ENCODE measurements around the gene MLH3. TPM values are rescaled to one million over a fixed set of nuclear protein-coding genes. Genes with fewer than 3 reads are reported as not detected.

MLH3 gene
- total and polyA plus RNA-seq, 10 of the 15 experiments (the other 5 are each of a cell fraction or from before 2014, with no cell fraction given): 12.6 to 31.2 (median 19.6) TPM

GRCh38 chr14:74973905-74974363, 77.3 kb downstream of the MLH3 start (continued):
- TF ChIP-seq, protein P1, sequence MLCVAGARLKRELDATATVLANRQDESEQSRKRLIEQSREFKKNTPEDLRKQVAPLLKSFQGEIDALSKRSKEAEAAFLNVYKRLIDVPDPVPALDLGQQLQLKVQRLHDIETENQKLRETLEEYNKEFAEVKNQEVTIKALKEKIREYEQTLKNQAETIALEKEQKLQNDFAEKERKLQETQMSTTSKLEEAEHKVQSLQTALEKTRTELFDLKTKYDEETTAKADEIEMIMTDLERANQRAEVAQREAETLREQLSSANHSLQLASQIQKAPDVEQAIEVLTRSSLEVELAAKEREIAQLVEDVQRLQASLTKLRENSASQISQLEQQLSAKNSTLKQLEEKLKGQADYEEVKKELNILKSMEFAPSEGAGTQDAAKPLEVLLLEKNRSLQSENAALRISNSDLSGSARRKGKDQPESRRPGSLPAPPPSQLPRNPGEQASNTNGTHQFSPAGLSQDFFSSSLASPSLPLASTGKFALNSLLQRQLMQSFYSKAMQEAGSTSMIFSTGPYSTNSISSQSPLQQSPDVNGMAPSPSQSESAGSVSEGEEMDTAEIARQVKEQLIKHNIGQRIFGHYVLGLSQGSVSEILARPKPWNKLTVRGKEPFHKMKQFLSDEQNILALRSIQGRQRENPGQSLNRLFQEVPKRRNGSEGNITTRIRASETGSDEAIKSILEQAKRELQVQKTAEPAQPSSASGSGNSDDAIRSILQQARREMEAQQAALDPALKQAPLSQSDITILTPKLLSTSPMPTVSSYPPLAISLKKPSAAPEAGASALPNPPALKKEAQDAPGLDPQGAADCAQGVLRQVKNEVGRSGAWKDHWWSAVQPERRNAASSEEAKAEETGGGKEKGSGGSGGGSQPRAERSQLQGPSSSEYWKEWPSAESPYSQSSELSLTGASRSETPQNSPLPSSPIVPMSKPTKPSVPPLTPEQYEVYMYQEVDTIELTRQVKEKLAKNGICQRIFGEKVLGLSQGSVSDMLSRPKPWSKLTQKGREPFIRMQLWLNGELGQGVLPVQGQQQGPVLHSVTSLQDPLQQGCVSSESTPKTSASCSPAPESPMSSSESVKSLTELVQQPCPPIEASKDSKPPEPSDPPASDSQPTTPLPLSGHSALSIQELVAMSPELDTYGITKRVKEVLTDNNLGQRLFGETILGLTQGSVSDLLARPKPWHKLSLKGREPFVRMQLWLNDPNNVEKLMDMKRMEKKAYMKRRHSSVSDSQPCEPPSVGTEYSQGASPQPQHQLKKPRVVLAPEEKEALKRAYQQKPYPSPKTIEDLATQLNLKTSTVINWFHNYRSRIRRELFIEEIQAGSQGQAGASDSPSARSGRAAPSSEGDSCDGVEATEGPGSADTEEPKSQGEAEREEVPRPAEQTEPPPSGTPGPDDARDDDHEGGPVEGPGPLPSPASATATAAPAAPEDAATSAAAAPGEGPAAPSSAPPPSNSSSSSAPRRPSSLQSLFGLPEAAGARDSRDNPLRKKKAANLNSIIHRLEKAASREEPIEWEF (IDR thresholded peaks at IDR 0.05; ENCODE audit: insufficient replicate concordance, low read depth, low read length): no peak
- TF ChIP-seq MEF2A (IDR thresholded peaks at IDR 0.05; ENCODE audit: insufficient read depth, low read depth, low read length) (no peak), SMAD5 (IDR thresholded peaks at IDR 0.05; ENCODE audit: low read depth) (no peak), CHD1 (IDR thresholded peaks at IDR 0.05; ENCODE audit: low read depth, low read length) (no peak), GATAD2B (conservative IDR thresholded peaks at IDR 0.05; ENCODE audit: low read depth) (no peak)

DNA sequence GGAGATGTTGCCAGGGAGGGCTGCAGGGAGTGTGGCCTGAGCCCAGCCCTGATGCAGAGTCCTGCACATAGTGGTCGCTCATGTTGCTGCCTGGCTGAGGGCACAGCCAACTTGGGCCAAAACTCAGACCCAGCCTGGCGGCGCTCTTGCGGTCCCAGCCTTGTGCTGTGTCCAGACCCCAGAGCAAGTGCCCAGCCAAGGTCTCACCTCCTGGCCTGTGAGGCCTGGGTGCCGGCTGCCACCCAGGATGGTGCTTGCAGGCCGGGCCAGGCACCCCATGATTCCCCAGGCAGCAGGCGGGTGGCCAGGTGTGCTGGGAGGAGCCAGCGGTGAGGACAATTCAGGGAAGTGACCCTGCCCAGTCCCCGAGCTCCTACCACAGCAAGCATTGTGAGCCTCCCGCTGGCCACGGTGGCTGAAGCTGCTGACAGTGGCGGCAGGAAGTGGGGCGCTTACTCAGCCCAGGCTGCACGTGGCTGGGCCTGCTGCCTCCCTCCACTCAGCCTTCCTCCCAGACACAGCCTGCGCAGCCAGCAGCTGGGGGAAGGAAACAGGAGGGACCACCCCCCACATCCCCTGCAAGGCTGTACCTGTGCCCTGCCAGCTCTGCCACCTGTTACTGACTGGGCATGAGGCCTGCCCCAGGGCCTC, 78.1 kb downstream of the MLH3 start:
- POLR2A ChIA-PET: no interaction called here
- CTCF ChIA-PET: no interaction called here
- Histone ChIP-seq H3K4me2 (ENCODE audit: control insufficient read depth, insufficient read depth) (no peak overlapping the region), H3K27me3 (replicated peaks in 1 of 2; ENCODE audit: control insufficient read depth in 2 of 2, insufficient read depth in 2 of 2, low read length in 1 of 2) (no peaks in the 10 kb centered on the region; a peak in 1 of 4 replicates), H3K4me3 (no peak overlapping the region), H2AFZ (ENCODE audit: control insufficient read depth, low read depth, low read length) (0 out of 2 replicates have a peak overlapping the region, but pooled peaks have one; percentile 34), H3K79me2 (ENCODE audit: control insufficient read depth, insufficient read depth, low read length) (no peaks in the 10 kb centered on the region), H3K27ac (ENCODE audit: control insufficient read depth, insufficient read depth) (no peak overlapping the region), H3K4me1 (ENCODE audit: control insufficient read depth, insufficient read depth, low read length) (no peaks in the 10 kb centered on the region), H3K9me3 (replicated peaks; ENCODE audit: control insufficient read depth, insufficient read depth, low read length) (no peaks in the 10 kb centered on the region), H3K36me3 (ENCODE audit: control insufficient read depth in 2 of 2, insufficient read depth in 2 of 2, low read length in 1 of 2) (no peaks in the 10 kb centered on the region), H4K20me1 (ENCODE audit: control insufficient read depth, insufficient read depth) (no peaks in the 10 kb centered on the region), H3K9ac (ENCODE audit: control insufficient read depth, insufficient read depth, low read length) (no peak overlapping the region)
- in situ Hi-C loops (cut with MboI): no loop called here
- intact Hi-C loops (cut with micrococcal nuclease; ENCODE audit: unreplicated experiment): no loop called here
- RAD21 ChIA-PET (ENCODE audit: unreplicated experiment): no interaction called here
- no TSS peak for BruUV-seq (replicated peaks)
- 60% methylated on average over 15 of the region's 15 CpGs for WGBS (ENCODE audit: insufficient coverage, insufficient replicate concordance, low lambda C conversion rate, missing lambda C conversion rate)
- TF ChIP-seq JUND (IDR thresholded peaks at IDR 0.05; ENCODE audit: low read depth, low read length) (no peak), SMC3 (IDR thresholded peaks at IDR 0.05; ENCODE audit: borderline replicate concordance, low read length) (no peak), SRF (IDR thresholded peaks at IDR 0.05; ENCODE audit: low read depth in 2 of 2, low read length in 2 of 2) (no peak), RFX5 (IDR thresholded peaks at IDR 0.05; ENCODE audit: low read depth, low read length) (no peak), BHLHE40 (IDR thresholded peaks at IDR 0.05; ENCODE audit: borderline replicate concordance in 1 of 2, low read depth in 2 of 2, low read length in 1 of 2) (peak in 1 of 2 experiments; percentile 63; a peak in 2 of 4 replicates)
- ATAC-seq (peak; percentile 52), DNase-seq (ENCODE audit: low read depth, low spot score) (no peak), FAIRE-seq (no peak)
- SMC1A ChIA-PET (ENCODE audit: uncharacterized antibody, unreplicated experiment): no interaction called here
